Tongue (tissue), 2 donors: ENCODE measurements around the gene GABRR1. TPM values are rescaled to one million over a fixed set of nuclear protein-coding genes. Genes with fewer than 3 reads are reported as not detected.
"Not testable (repeated sequence)": the region's sequence is repeated elsewhere in the genome, so short reads cannot be mapped to it uniquely, and the experiment has no call there.

Experiments used
- DNase-seq: peaks from one replicate; pipeline ENCODE4 v3.0.0-alpha.2; 2015
- total RNA-seq: library from RNA; depleted of rRNA; stranded (reverse); fragments of >200 nt; gene quantifications from one replicate; pipeline ENCODE4 v1.2.3, GENCODE V29; 2014

The GABRR1 gene
- total RNA-seq = 0.41 TPM

DNA sequence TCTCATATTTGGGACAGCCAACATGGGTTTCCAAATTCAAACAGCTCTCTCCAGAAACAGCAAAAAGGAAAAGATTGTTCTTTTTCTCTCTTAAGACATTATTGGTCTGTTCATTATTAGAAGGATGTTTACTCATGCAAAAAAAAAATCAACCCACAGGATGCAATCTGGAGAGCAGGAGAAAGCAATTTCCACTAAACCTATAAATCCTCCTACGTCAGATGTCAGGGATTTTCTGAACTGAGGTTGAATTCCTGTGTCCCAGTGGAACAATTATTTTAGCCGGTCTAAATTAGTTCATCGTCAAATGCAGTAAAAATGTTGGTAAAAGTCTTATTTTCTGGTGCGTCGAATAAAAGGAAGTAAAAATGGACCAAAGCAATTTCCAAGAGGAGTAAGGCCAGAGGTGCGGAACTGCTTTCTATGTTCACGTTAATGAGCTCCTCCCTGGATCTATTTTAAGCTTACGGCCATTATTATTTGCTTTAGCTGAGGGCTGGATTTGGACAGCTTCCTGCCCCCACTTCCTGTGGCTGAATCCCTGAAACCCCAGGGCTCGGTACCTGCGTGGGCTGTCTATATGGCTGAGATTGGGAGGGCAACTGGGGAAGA is at the start of gene GABRR1:
GABRR1 (minus strand) TSS at position 60 of the 612 bp plus-strand sequence; CDS start at position 24, 36 bp downstream.
- no peak for DNase-seq

DNA sequence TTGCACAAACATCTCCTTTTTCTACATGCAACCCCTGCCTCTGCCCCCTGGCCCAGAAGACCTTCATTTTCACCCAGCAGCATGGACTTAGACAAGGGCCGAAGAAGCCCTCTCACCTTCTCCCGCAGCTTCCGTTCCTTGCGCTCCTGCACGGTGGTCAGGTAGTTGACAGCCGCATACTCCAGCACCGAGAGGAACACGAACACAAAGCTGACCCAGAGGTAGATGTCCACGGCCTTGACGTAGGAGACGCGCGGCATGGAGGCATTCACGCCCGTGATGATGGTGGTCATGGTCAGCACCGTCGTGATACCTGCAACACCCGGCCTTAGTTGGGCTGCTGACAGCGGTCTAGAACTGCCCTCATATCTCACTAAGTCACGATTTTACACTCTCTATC is 47.1 kb upstream of the GABRR1 start:
- DNase-seq = no peak

DNA sequence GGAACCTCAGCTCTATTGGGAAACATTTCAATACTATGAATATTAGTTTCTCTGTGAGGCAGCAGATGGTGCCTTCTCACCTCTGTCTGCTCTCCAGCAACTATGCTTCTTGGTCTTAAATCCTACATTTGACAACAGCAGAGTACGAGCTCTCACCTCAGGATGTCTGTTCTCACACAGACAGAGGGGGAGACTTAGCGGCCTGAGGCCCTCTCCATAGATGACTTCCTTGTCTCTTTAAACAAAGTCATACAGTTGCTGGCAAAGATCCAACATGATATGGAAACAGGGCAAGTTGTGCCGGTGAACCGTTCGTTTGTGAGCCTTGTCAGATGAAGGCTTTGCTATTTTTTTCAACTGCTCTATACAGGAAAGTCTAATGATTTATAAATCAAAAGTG is 43.7 kb upstream of the GABRR1 start:
- DNase-seq = peak; percentile 21

DNA sequence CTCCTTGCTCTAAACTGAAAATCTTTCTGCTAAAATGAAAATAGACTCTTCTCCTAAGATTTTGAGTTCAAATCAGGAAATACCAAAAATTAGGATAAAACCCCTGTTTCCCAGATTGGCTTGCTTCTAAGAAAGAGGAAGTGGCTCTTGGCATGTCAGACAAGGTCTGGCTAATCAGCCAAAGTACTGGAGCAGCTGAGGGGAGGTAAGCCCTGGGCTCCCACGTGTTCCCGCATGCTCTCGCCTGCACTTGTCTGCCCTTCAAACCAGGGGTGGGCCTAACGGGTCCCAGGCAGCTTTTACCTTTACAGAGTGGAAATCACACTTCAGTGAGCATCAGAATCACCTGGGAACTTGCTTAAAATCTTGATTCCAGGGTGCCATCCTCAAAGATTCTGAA is 43.2 kb upstream of the GABRR1 start:
- DNase-seq = no peak

GRCh38 chr6:89258912-89259311 is 41.8 kb upstream of the GABRR1 start:
- DNase-seq = peak; percentile 17

DNA sequence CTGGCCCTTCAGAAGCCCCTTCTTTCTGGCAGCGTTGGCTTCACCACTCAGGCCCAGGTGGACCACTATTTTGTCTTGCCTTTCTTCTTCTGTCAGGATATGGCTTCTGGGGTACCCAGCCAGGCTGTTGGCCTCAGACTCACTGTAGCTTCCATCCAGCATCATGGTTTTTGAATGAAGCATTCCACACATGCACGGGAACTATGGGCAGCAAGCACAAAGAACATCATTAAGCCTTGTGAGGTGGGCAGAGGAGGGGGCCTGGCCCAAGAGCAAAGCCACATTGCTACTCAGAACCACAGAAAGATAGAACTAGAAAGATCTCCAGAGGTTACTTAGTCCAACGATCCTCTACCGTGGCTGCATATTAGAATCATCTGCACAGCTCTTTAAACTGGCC is 40.6 kb upstream of the GABRR1 start:
- DNase-seq = no peak

- DNase-seq = no peak
Observed at GRCh38 chr6:89257346-89257745, 40.2 kb upstream of the GABRR1 start.

- no peak for DNase-seq
Observed at GRCh38 chr6:89255417-89255816, 38.3 kb upstream of the GABRR1 start.

GRCh38 chr6:89254569-89254968 is 37.4 kb upstream of the GABRR1 start:
- no peak for DNase-seq

DNA sequence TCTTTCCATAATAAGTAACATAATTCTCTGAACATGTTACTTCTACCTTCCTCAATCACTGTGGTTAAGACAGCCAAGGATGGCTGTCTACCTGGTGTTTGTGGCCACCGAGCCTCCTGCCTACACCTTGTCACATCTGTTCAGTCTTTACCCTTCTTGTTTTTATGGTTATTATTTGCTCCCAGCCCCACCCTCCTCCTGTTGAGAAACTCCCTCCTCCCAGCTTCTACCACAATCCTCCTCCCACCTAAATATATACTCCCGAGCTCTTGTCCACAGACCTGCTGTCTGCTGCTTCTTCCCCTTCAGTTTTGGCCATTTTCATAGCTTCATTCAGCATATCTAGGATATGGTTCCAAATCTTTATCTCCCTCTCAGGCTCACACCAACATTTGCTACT is 35.7 kb upstream of the GABRR1 start:
- no peak for DNase-seq

- no peak for DNase-seq
Observed at GRCh38 chr6:89251976-89252375, 34.8 kb upstream of the GABRR1 start.

DNA sequence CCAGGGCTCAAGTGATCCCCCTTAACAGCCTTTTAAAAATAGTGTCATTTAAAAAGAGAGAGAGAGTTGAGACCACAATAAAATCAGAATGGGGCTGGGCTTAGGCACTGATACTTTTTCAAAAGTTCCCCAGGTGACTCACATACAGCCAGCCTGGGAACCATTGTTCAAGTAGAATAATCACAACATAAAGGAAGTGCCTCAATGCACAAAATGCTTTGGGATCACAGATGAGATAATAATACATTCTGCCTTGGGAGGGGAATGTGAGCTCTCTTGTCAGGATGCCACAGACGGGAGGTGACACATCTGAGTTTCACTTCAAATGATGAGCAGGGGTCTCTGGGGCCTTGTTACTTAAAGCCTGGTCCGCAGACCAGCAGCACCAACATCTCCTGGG is 34.0 kb upstream of the GABRR1 start:
- no peak for DNase-seq

- DNase-seq = no peak
Observed at GRCh38 chr6:89250239-89250638, 33.1 kb upstream of the GABRR1 start.

DNA sequence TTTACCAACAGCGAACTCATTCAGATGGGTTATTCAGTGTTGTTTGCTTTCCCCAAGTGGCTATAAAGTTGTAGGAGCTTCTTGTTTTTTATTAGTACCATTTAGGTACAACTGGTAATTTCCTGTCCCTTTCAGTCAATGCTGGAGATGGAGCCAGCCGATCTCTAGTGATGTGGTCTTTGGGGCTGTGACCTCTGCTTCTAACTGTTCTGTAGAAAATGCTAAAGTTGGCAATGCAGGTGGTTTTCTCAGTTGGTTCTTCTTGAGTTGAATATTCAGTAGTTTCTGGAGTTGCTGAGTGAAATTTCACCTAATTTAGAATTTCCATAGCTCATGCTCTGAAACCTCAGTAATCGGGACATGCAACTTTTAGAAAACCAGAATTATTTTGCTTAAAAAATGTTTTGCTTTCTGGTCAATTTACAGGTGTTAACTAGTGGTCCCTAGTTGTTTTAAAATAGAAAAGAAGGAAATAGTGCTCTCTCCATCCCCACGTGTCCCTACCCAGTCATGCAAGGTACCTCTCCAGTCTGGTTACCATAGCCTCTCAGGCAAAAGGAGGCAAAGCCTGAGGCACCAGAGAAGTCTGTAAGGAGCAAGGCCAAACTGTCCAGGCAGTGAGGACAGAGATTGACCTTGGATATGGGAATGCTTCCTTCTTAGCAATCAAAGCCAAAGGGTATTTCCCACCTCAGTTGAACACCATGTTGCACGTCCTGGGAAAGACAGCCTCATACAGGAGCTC is 27.3 kb upstream of the GABRR1 start:
- no peak for DNase-seq

GRCh38 chr6:89243331-89243629 is 26.1 kb upstream of the GABRR1 start:
- DNase-seq = no peak

GRCh38 chr6:89242574-89243330 is 25.6 kb upstream of the GABRR1 start:
- peak; percentile 79 for DNase-seq

- DNase-seq = no peak
Observed at GRCh38 chr6:89239338-89239737, 22.2 kb upstream of the GABRR1 start.

GRCh38 chr6:89237158-89237557 is 20.0 kb upstream of the GABRR1 start:
- no peak for DNase-seq

DNA sequence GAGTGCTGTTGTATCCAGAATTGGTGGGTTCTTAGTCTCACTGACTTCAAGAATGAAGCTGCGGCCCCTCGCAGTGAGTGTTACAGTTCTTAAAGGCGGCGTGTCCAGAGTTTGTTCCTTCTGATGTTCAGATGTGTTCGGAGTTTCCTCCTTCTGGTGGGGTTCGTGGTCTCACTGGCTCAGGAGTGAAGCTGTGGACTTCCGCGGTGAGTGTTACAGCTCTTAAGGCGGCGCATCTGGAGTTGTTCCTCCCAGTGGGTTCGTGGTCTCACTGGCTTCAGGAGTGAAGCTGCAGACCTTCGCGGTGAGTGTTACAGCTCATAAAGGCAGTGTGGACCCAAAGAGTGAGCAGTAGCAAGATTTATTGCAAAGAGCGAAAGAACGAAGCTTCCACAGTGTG is 16.4 kb upstream of the GABRR1 start:
- DNase-seq = not testable (repeated sequence)

GRCh38 chr6:89222712-89223039 is 5.5 kb upstream of the GABRR1 start:
- DNase-seq = no peak

GRCh38 chr6:89221971-89222711 is 5.0 kb upstream of the GABRR1 start:
- DNase-seq = no peak

GRCh38 chr6:89221129-89221528 is 4.0 kb upstream of the GABRR1 start:
- DNase-seq = no peak

GRCh38 chr6:89216411-89216810 is 747 bp downstream of the GABRR1 start:
- DNase-seq = no peak
